HG03378 (cell line): ENCODE data around the gene PLOD1.

Experiments
- ATAC-seq: cut with Tn5 transposase; IDR thresholded peaks from one replicate; pipeline ENCODE4 v1.9.1; 2021; ENCODE audit warnings: mild to moderate bottlenecking, moderate library complexity; ENCODE audit not compliant: unreplicated experiment

Gene PLOD1

DNA sequence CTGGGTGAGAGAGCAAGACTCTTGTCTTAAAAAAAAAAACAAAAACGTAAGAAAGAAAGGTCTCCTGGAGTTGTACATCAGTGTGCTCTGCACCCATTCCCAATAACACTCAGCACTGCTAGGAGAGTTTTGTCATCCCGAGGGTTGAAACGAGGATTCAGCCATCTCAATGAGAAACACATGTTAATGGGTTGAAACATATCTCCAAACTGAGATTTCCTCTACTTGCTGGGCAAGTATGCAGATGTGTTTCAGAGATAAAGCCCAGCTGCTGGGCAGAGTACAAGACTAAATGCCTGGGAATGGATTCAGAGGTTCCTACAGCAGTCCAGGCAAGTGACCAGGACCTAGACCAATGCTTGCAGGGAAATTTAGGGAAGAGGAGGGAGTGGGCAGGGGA, 43.1 kb downstream of the PLOD1 start:
- ATAC-seq = no peak

- ATAC-seq = no peak
Observed at GRCh38 chr1:11978301-11978700, 43.8 kb downstream of the PLOD1 start.

- ATAC-seq = no peak
Observed at GRCh38 chr1:11979028-11979850, 44.7 kb downstream of the PLOD1 start.

DNA sequence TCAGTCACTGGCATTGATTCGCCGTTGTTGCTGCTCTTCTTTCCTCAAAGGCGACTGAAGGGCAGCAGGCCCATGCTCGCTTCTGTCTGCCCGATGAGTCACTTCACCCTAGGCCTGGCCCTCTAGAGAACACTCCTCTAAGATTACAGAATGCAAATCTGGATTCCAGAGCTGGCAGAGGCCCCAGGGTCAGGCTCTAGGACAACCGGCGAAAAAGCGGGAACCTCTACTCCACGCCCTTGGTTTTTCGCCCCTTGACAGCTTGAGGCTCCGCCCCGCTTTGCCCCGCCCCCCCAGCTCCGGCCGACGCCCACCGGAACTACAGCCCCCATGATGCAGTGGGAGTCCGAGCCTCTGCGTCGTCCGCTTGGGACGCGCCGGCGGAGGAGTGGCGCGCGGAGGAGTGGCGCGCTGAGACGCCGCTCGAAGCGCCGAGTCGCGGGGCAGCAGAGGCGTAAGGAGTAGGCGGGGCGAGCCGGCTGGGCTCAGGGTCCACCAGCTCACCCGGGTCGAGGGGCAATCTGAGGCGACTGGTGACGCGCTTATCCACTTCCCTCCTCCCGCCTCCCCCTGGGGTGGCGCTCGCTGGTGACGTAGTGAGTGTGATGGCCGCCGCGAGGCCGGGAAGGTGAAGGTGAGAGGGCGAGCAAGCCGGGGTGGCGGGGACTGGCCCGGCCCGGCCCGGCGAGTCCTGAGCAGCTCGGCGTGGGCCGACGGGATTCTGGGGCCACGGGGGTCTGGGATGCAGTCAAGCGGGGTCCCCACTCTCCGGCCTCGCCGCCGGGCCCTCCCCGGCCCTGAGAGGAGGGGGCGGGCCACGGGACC, 45.5 kb downstream of the PLOD1 start, which contains the start of gene MFN2:
TSS of gene MFN2 (plus strand) at position 594 of the 825 bp plus-strand sequence. CDS start 8,725 bp downstream, outside the sequence.
- ATAC-seq = peak; percentile 67

GRCh38 chr1:11980676-11980972, 46.1 kb downstream of the PLOD1 start:
- no peak for ATAC-seq

- no peak for ATAC-seq
Observed at GRCh38 chr1:11981378-11982009, 47.0 kb downstream of the PLOD1 start.

DNA sequence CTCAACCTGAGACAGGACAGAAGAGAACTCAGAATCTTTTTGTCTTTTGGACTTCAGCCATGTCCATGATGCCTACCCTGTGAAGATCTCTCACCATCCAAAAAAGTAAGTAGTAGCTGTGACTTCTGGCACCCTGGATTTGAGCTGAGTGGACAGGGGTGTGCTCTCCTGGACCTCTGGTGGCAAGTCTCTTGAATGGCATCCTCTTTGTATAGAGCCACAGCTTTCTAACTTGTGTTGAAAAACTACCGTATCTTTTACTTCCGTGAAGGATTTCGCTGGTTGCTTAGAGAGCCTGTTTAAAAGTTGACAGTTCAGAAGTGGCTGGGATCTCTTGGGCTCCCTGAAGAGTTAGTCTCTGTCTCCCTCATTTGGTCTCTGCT, 47.5 kb downstream of the PLOD1 start:
- ATAC-seq = no peak

- no peak for ATAC-seq
Observed at GRCh38 chr1:11984121-11984520, 49.6 kb downstream of the PLOD1 start.

DNA sequence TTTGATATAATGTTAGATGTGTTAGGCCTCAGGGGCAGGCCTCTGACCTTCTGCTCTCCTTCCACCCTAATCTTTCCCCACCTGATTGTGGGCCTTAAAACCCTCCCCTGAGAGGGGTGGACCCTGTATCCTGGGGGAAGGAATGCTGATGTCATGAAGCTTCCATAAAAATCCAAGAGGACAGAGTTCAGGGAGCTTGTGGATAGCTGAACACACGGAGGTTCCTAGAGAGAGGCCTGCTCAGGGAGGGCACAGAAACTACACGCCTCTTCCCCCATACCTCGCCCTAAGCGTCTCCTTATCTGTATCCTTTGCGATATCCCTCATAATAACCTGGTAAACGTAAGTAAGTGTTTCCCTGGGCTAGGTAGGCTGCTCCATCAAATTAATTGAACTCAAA, 50.1 kb downstream of the PLOD1 start:
- ATAC-seq = no peak

GRCh38 chr1:11985171-11985570, 50.7 kb downstream of the PLOD1 start:
- no peak for ATAC-seq

GRCh38 chr1:11985851-11986250, 51.3 kb downstream of the PLOD1 start:
- no peak for ATAC-seq

- ATAC-seq = no peak
Observed at GRCh38 chr1:11989669-11990068, 55.2 kb downstream of the PLOD1 start.

DNA sequence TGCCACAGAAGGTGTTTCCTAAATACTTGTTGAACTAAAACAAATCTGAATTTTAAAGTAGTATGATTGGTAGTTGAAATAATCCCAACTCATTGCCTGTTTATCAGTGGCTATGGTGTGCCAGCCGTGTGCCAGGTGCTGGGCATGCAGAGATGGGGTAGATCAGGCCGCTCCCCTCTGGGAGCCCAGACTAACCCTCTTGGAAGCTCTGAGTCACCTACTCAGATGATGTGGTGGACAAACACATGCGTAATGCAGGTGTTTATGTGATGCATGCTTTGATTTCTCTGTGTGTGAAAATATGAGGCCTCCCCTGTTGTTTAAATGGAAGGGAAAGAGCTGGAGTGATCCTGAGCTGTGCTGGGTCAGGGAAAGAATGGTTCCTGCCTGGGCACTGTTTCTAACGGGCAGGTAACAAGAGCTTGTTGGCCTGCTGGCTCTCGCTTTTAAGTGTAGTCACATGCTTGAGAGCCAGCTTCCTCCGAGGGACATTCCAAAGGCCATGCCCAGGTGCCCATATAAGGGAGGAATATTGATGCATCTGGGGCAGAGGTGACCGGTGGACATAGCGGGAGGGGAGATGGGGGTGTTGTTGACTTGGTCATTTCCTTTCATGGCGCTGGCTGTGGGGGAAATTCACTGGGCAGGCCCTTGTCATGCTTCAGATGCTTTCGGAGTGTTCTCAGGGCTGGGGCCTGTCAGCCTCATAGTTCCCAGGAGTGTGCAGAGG, 56.0 kb downstream of the PLOD1 start:
- no peak for ATAC-seq

- ATAC-seq = no peak
Observed at GRCh38 chr1:11991969-11992676, 57.6 kb downstream of the PLOD1 start.

- ATAC-seq = no peak
Observed at GRCh38 chr1:11997081-11997850, 62.7 kb downstream of the PLOD1 start.

GRCh38 chr1:11998636-11999035, 64.1 kb downstream of the PLOD1 start:
- ATAC-seq = no peak

- ATAC-seq = no peak
Observed at GRCh38 chr1:11999236-11999635, 64.7 kb downstream of the PLOD1 start.

DNA sequence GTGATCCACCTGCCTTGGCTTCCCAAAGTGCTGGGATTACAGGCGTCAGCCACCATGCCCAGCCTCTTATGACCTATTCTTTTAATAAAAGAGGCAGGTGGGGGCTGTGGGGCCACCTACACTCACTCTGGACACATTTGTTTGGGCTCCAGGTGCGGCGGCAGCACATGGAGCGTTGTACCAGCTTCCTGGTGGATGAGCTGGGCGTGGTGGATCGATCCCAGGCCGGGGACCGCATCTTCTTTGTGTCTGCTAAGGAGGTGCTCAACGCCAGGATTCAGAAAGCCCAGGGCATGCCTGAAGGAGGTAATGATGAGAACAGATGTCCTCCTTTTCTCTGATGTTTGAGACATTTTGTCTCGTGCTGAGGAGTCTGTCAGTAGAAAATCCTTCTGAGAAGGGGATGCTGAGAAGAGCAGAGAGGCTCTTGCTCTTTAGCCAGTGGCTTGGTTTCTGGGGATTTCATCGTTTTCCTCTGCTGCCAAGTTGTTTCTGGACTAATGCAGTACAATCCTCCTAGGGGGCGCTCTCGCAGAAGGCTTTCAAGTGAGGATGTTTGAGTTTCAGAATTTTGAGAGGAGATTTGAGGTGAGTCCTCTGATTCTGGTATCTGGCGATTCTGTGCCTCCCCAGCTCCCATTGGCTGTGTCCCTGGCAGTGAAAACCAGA, 66.9 kb downstream of the PLOD1 start:
- ATAC-seq = no peak

DNA sequence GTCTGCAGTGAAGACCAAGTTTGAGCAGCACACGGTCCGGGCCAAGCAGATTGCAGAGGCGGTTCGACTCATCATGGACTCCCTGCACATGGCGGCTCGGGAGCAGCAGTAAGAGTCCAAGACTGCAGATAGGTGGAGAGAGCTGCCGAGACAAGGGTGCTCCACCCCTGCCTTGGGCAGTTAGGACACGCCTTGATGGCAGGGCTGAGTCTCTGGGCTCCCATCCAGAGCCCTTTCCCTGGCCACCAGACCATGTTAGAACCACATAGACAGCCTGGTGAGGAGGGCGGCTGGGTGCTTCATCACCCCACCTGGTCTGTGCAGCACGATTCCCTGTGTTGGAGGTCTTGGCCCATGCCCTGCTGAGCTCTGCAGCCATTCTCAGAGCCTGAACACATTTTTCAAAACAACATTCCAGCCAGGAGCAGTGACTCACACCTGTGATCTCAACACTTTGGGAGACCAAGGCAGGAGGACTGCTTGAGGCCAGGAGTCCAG, 67.5 kb downstream of the PLOD1 start:
- no peak for ATAC-seq
